MCF 10A (cell line): ENCODE measurements around the gene ALPL. TPM values are rescaled to one million over a fixed set of nuclear protein-coding genes. Genes with fewer than 3 reads are reported as not detected.
"Not testable (repeated sequence)": the region's sequence is repeated elsewhere in the genome, so short reads cannot be mapped to it uniquely, and the experiment has no call there.

ENCODE experiments used
- BruUV-seq: library from RNA; stranded (reverse); fragments of 400-500 nt; replicated peaks from 2 replicates; lab custom pipeline; 2021; lab: Mats Ljungman, UMichigan
- CTCF ChIA-PET: fragments of 300-600 bp; sonication (Branson Sonifier 250); formaldehyde crosslinking; extraction: SDS; loops from one replicate; lab custom pipeline; 2021; ENCODE audit warnings: antibody characterized with exemption, inconsistent platforms; lab: Yijun Ruan, JAX
- POLR2A ChIA-PET: fragments of 300-600, 350-650 bp; sonication (Branson Sonifier 250); formaldehyde crosslinking; extraction: SDS; loops from one replicate; lab custom pipeline; 2020; ENCODE audit warnings: antibody characterized with exemption, inconsistent platforms; lab: Yijun Ruan, JAX
- DNase-seq: peaks from one replicate; pipeline ENCODE4 v3.0.0-alpha.2; 2018; ENCODE audit not compliant: unreplicated experiment
- H3K27ac Mint-ChIP-seq: one replicate; pipeline ENCODE4 v1.8.0; 2022; ENCODE audit warnings: mild to moderate bottlenecking, low read depth, mixed read lengths; ENCODE audit not compliant: unreplicated experiment
- H3K27me3 Mint-ChIP-seq: one replicate; pipeline ENCODE4 v1.8.0; 2022; ENCODE audit warnings: mixed read lengths; ENCODE audit not compliant: insufficient read depth, unreplicated experiment
- H3K36me3 Mint-ChIP-seq: one replicate; pipeline ENCODE4 v1.8.0; 2022; ENCODE audit warnings: mild to moderate bottlenecking, moderate library complexity, mixed read lengths; ENCODE audit not compliant: insufficient read depth, unreplicated experiment
- H3K4me1 Mint-ChIP-seq: one replicate; pipeline ENCODE4 v1.8.0; 2022; ENCODE audit warnings: mixed read lengths; ENCODE audit not compliant: insufficient read depth, unreplicated experiment
- H3K4me3 Mint-ChIP-seq: one replicate; pipeline ENCODE4 v1.8.0; 2022; ENCODE audit warnings: mild to moderate bottlenecking, moderate library complexity, mixed read lengths; ENCODE audit not compliant: unreplicated experiment
- H3K9me3 Mint-ChIP-seq: one replicate; pipeline ENCODE4 v1.8.0; 2022; ENCODE audit warnings: mixed read lengths; ENCODE audit not compliant: unreplicated experiment
- CTCF ChIP-seq: fragments of 200-600 bp; IDR thresholded peaks from one replicate; pipeline ENCODE4 v1.8.0; 2022; ENCODE audit warnings: antibody characterized with exemption, mild to moderate bottlenecking; ENCODE audit not compliant: unreplicated experiment
- intact Hi-C: fragments of 100-400 bp; cut with micrococcal nuclease; formaldehyde crosslinking; loops from 2 replicates; pipeline ENCODE4 v1.14.1; 2022
- total RNA-seq: library from RNA; stranded (reverse); gene quantifications from 2 replicates; pipeline ENCODE4 v1.2.3, GENCODE V29; 2022

ALPL gene
- total RNA-seq, 1 experiment from 2014 or later, result not detected

GRCh38 chr1:21517161-21517589 is 8.0 kb downstream of the ALPL start:
- peak; percentile 43 for DNase-seq
- ChIA-PET POLR2A (interaction anchor here (0.7 to 1.3 kb wide), 3 partner anchors 9 to 31 kb away, joined by 3 to 5 read pairs (median 3); no protein-coding TSS in a partner anchor), CTCF (interaction anchor here (1.3 to 1.9 kb wide), 2 partner anchors 18 to 21 kb away, joined by 3 to 10 read pairs; no protein-coding TSS in a partner anchor)
- H3K4me3 Mint-ChIP-seq, result no peak overlapping the region
- H3K27me3 Mint-ChIP-seq, result no peaks in the 10 kb centered on the region
- no peaks in the 10 kb centered on the region for H3K9me3 Mint-ChIP-seq
- H3K36me3 Mint-ChIP-seq, result no peaks in the 10 kb centered on the region
- no TSS peak for BruUV-seq
- H3K27ac Mint-ChIP-seq, result no peak overlapping the region
- no peak for TF ChIP-seq CTCF
- no peaks in the 10 kb centered on the region for H3K4me1 Mint-ChIP-seq
- intact Hi-C loops, result loop anchor here (10.0 kb wide), 1 partner anchor 138 kb away; no protein-coding TSS in a partner anchor

- no peaks in the 10 kb centered on the region for H3K9me3 Mint-ChIP-seq
- no peak overlapping the region for H3K4me3 Mint-ChIP-seq
- ChIA-PET CTCF (interaction anchor here (1.3 to 1.9 kb wide), 2 partner anchors 17 to 20 kb away, joined by 3 to 10 read pairs; no protein-coding TSS in a partner anchor), POLR2A (interaction anchor here (1.1 kb wide), 1 partner anchor 12 kb away, joined by 3 read pairs; no protein-coding TSS in a partner anchor)
- no peak for DNase-seq
- H3K4me1 Mint-ChIP-seq, result no peaks in the 10 kb centered on the region
- TF ChIP-seq CTCF, result no peak
- H3K27ac Mint-ChIP-seq, result no peak overlapping the region
- no peaks in the 10 kb centered on the region for H3K36me3 Mint-ChIP-seq
- no TSS peak for BruUV-seq
- intact Hi-C loops, result loop anchor here (10.0 kb wide), 1 partner anchor 137 kb away; no protein-coding TSS in a partner anchor
- no peaks in the 10 kb centered on the region for H3K27me3 Mint-ChIP-seq
These were observed 8.6 kb downstream of the ALPL start for GRCh38 chr1:21517660-21518480.

GRCh38 chr1:21518774-21519455 is 9.7 kb downstream of the ALPL start:
- H3K36me3 Mint-ChIP-seq, result no peaks in the 10 kb centered on the region
- BruUV-seq, result no TSS peak
- DNase-seq, result no peak
- CTCF ChIA-PET, result interaction anchor here (1.0 kb wide), 1 partner anchor 281 kb away, joined by 3 read pairs; no protein-coding TSS in a partner anchor
- no peak overlapping the region for H3K27ac Mint-ChIP-seq
- POLR2A ChIA-PET, result no interaction called here
- no peaks in the 10 kb centered on the region for H3K9me3 Mint-ChIP-seq
- intact Hi-C loops, result loop anchor here (10.0 kb wide), 1 partner anchor 136 kb away; no protein-coding TSS in a partner anchor
- no peak for TF ChIP-seq CTCF
- H3K27me3 Mint-ChIP-seq, result no peaks in the 10 kb centered on the region
- H3K4me3 Mint-ChIP-seq, result no peak overlapping the region
- no peaks in the 10 kb centered on the region for H3K4me1 Mint-ChIP-seq

- CTCF ChIA-PET, result interaction anchor here (0.6 to 1.0 kb wide), 3 partner anchors 16 to 282 kb away, joined by 3 to 6 read pairs (median 4); no protein-coding TSS in a partner anchor
- H3K9me3 Mint-ChIP-seq, H3K4me1 Mint-ChIP-seq, H3K27me3 Mint-ChIP-seq, POLR2A ChIA-PET, DNase-seq, H3K36me3 Mint-ChIP-seq, H3K27ac Mint-ChIP-seq, H3K4me3 Mint-ChIP-seq, BruUV-seq: not testable (repeated sequence)
- intact Hi-C loops, result loop anchor here (10.0 kb wide), 1 partner anchor 135 kb away; no protein-coding TSS in a partner anchor
These were observed 10.4 kb downstream of the ALPL start for GRCh38 chr1:21519486-21520070.
